ENCODE results near the gene PCDHB7. TPM values are rescaled to one million over a fixed set of nuclear protein-coding genes. Genes with fewer than 3 reads are reported as not detected.
"Not testable (repeated sequence)": the region's sequence is repeated elsewhere in the genome, so short reads cannot be mapped to it uniquely, and the experiment has no call there.

The PCDHB7 gene
- total RNA-seq (2014; rRNA removed; shearing (Covaris generic)): 1.7 and 2.1 TPM in 2 replicates

DNA sequence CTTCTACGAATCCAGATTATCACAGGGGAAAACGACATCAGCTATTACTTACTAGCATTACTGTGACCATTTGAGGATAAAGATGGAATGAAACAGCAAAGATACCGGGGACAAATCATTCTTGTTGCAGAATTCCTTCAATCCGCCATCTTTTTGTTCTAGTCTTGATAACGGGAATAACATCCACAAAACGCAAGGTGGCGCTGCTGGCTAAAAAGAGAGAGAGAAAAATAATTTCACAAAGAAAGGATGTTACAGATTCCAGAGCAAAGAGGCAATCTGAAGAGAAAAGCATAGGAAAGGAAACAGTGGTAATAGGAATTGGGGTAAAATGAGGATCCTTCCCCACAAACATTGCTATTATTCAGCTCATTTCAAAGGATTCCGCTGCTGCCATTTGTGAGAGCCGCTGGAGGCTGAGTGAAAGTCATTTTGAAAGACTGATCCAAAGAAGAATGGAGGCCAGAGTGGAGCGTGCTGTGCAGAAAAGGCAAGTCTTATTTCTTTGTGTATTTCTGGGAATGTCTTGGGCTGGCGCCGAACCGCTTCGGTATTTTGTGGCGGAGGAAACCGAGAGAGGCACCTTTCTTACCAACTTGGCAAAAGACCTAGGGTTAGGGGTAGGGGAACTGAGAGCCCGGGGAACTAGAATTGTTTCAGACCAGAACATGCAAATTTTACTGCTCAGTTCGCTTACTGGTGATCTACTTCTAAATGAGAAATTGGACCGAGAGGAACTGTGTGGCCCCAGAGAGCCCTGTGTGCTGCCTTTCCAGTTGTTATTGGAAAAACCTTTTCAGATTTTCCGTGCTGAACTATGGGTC lies at the start of gene PCDHB7:
TSS of gene PCDHB7 (plus strand) at position 264 of the 824 bp plus-strand sequence. CDS start at position 456, 192 bp downstream.
- peak; percentile 68 for DNase-seq (ENCODE audit: low read depth)

- not testable (repeated sequence) for DNase-seq (ENCODE audit: low read depth)
Observed at GRCh38 chr5:141123396-141124135, 48.9 kb upstream of the PCDHB7 start.

DNA sequence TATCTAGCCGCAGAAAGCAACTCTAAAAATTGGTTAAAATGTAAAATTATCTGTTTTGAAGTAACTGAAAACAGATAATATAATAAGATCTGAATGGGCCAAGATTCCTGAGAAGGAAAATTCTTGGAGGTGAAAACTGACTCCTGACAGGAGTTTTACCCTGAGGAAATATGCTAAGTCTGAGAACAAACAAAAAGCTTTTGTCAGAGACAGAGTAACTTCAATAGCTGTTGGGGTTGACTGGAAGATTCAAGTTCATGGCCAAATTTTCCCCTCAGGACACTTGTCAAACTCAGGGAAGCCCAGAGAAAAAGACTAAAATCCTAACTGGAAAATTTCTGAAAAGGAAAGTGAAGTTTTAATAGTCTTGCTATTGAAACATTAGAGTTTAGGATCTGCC lies 45.1 kb upstream of the PCDHB7 start:
- DNase-seq (ENCODE audit: low read depth): no peak

- DNase-seq (ENCODE audit: low read depth): no peak
Observed at GRCh38 chr5:141135030-141135717, 37.3 kb upstream of the PCDHB7 start, which contains the start of gene PCDHB5. Gene PCDHB5 (plus strand): TSS chr5:141135206. CDS start chr5:141135435, 229 bp downstream.

- DNase-seq (ENCODE audit: low read depth): no peak
Observed at GRCh38 chr5:141135718-141136266, 36.7 kb upstream of the PCDHB7 start.

DNA sequence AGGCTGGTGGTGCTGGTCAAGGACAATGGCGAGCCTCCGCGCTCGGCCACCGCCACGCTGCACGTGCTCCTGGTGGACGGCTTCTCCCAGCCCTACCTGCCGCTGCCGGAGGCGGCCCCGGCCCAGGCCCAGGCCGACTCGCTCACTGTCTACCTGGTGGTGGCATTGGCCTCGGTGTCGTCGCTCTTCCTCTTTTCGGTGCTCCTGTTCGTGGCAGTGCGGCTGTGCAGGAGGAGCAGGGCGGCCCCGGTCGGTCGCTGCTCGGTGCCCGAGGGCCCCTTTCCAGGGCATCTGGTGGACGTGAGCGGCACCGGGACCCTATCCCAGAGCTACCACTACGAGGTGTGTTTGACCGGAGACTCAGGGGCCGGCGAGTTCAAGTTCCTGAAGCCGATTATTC lies 35.1 kb upstream of the PCDHB7 start:
- not testable (repeated sequence) for DNase-seq (ENCODE audit: low read depth)

GRCh38 chr5:141149812-141150211 lies 22.6 kb upstream of the PCDHB7 start, which contains the start of gene PCDHB6:
Gene PCDHB6 (plus strand): TSS chr5:141150057. CDS start chr5:141150258, 201 bp downstream.
- DNase-seq (ENCODE audit: low read depth): peak; percentile 56

DNA sequence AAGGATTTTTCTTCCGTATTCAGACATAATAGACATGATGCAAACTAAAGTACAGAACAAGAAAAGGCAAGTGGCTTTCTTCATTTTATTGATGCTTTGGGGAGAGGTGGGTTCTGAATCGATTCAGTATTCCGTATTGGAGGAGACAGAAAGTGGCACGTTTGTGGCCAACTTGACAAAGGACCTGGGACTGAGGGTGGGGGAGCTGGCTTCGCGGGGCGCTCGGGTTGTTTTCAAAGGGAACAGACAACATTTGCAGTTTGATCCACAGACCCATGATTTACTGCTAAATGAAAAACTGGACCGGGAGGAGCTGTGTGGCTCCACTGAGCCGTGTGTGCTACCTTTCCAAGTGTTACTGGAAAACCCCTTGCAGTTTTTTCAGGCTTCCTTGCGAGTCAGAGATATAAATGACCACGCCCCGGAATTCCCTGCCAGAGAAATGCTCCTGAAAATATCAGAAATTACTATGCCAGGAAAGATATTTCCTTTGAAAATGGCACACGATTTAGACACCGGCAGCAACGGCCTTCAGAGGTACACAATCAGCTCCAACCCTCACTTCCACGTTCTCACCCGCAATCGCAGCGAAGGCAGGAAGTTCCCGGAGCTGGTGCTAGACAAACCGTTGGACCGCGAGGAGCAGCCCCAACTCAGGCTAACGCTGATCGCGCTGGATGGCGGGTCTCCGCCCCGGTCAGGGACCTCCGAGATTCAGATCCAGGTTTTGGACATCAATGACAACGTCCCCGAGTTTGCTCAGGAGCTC lies 22.0 kb upstream of the PCDHB7 start:
- DNase-seq (ENCODE audit: low read depth): no peak

- DNase-seq (ENCODE audit: low read depth): no peak
Observed at GRCh38 chr5:141150993-141151325, 21.5 kb upstream of the PCDHB7 start.

GRCh38 chr5:141151632-141152031 lies 20.8 kb upstream of the PCDHB7 start:
- DNase-seq (ENCODE audit: low read depth): not testable (repeated sequence)

DNA sequence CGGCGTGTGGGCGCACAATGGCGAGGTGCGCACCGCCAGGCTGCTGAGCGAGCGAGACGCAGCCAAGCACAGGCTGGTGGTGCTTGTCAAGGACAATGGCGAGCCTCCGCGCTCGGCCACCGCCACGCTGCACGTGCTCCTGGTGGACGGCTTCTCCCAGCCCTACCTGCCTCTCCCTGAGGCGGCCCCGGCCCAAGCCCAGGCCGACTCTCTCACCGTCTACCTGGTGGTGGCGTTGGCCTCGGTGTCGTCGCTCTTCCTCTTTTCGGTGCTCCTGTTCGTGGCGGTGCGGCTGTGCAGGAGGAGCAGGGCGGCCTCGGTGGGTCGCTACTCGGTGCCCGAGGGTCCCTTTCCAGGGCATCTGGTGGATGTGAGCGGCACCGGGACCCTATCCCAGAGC lies 20.3 kb upstream of the PCDHB7 start:
- not testable (repeated sequence) for DNase-seq (ENCODE audit: low read depth)

- peak; percentile 61 for DNase-seq (ENCODE audit: low read depth)
Observed at GRCh38 chr5:141155540-141156374, 16.7 kb upstream of the PCDHB7 start.

DNA sequence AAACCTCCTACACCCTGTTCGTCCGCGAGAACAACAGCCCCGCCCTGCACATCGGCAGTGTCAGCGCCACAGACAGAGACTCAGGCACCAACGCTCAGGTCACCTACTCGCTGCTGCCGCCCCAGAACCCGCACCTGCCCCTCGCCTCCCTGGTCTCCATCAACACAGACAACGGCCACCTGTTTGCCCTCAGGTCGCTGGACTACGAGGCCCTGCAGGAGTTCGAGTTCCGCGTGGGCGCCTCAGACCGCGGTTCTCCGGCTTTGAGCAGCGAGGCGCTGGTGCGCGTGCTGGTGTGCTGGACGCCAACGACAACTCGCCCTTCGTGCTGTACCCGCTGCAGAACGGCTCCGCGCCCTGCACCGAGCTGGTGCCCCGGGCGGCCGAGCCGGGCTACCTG lies 15.1 kb upstream of the PCDHB7 start:
- DNase-seq (ENCODE audit: low read depth): not testable (repeated sequence)

DNA sequence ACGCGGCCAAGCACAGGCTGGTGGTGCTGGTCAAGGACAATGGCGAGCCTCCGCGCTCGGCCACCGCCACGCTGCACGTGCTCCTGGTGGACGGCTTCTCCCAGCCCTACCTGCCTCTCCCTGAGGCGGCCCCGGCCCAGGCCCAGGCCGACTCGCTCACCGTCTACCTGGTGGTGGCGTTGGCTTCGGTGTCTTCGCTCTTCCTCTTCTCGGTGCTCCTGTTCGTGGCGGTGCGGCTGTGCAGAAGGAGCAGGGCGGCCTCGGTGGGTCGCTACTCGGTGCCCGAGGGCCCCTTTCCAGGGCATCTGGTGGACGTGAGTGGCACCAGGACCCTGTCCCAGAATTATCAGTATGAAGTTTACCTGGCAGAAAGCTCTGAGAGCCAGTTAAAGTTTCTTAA lies 14.5 kb upstream of the PCDHB7 start:
- DNase-seq (ENCODE audit: low read depth): not testable (repeated sequence)

DNA sequence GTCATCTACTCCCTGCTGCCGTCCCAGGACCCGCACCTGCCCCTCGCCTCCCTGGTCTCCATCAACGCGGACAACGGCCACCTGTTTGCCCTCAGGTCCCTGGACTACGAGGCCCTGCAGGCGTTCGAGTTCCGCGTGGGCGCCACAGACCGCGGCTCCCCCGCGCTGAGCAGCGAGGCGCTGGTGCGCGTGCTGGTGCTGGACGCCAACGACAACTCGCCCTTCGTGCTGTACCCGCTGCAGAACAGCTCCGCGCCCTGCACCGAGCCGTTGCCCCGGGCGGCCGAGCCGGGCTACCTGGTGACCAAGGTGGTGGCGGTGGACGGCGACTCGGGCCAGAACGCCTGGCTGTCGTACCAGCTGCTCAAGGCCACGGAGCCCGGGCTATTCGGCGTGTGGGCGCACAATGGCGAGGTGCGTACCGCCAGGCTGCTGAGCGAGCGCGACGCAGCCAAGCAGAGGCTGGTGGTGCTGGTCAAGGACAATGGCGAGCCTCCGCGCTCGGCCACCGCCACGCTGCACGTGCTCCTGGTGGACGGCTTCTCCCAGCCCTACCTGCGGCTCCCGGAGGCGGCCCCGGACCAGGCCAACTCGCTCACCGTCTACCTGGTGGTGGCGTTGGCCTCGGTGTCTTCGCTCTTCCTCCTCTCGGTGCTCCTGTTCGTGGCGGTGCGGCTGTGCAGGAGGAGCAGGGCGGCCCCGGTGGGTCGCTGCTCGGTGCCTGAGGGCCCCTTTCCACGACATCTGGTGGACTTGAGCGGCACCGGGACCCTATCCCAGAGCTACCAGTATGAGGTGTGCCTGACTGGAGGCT lies 2.1 kb downstream of the PCDHB7 start:
- DNase-seq (ENCODE audit: low read depth): not testable (repeated sequence)

- DNase-seq (ENCODE audit: low read depth): no peak
Observed at GRCh38 chr5:141175933-141176332, 3.5 kb downstream of the PCDHB7 start.

DNA sequence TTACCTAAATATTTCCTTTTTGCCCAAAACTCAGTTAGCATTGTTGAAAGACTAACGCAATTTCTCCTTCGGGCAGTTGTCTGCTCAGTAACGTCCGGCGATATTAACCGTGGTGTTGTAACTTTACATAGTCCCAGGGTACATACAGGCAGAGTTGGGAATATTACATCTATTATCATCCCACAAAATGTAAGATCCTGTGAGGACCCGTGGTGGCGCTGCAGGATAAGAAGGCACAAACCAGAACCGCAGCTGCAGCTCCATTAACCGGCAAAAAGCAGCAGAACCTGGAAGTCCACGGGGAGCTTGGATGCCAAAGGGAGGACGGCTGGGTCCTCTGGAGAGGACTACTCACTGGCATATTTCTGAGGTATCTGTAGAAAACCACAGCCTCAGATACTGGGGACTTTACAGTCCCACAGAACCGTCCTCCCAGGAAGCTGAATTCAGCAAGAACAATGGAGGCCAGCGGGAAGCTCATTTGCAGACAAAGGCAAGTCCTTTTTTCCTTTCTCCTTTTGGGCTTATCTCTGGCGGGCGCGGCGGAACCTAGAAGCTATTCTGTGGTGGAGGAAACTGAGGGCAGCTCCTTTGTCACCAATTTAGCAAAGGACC lies 5.2 kb downstream of the PCDHB7 start, which contains the start of gene PCDHB8:
TSS of gene PCDHB8 (plus strand) at position 214 of the 615 bp plus-strand sequence. CDS start at position 459, 245 bp downstream.
- not testable (repeated sequence) for DNase-seq (ENCODE audit: low read depth)

- DNase-seq (ENCODE audit: low read depth): not testable (repeated sequence)
Observed at GRCh38 chr5:141179371-141179770, 6.9 kb downstream of the PCDHB7 start.

DNA sequence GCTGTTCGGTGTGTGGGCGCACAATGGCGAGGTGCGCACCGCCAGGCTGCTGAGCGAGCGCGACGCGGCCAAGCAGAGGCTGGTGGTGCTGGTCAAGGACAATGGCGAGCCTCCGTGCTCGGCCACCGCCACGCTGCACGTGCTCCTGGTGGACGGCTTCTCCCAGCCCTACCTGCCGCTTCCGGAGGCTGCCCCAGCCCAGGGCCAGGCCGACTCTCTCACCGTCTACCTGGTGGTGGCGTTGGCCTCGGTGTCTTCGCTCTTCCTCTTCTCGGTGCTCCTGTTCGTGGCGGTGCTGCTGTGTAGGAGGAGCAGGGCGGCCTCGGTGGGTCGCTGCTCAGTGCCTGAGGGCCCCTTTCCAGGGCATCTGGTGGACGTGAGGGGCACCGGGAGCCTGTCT lies 7.4 kb downstream of the PCDHB7 start:
- DNase-seq (ENCODE audit: low read depth): not testable (repeated sequence)
